ENCODE measurements around the gene GPBAR1. TPM values are rescaled to one million over a fixed set of nuclear protein-coding genes. Genes with fewer than 3 reads are reported as not detected.

The GPBAR1 gene
- total and polyA plus RNA-seq, 2 donors (not counting 1 experiment from before 2014, with no cell fraction given), result 0.66 to 0.81 TPM

- TF ChIP-seq EZH2 (IDR thresholded peaks at IDR 0.05; ENCODE audit: borderline replicate concordance, insufficient read depth, low read depth, low read length, poor library complexity, severe bottlenecking) (no peak), CTCF (IDR thresholded peaks at IDR 0.05) (no peak)
- Mint-ChIP-seq H3K27ac (peak overlapping the region; percentile 4), H3K27me3 (no peaks in the 10 kb centered on the region), H3K4me1 (peaks cover 35% of the 10 kb centered on the region), H3K9me3 (ENCODE audit: insufficient read depth) (no peaks in the 10 kb centered on the region), H3K4me3 (no peak overlapping the region)
- Histone ChIP-seq H3K79me2 (ENCODE audit: control insufficient read depth, insufficient read depth, low read length) (no peaks in the 10 kb centered on the region), H4K20me1 (ENCODE audit: control insufficient read depth, insufficient read depth, low read length, poor library complexity, severe bottlenecking) (peaks cover 52% of the 10 kb centered on the region), H3K4me2 (replicated peaks; ENCODE audit: low read depth, low read length, poor library complexity, severe bottlenecking) (no peak overlapping the region), H3K27ac (ENCODE audit: low read length in 2 of 2) (no peak overlapping the region), H3K27me3 (replicated peaks in 1 of 4; ENCODE audit: control extremely low read depth in 1 of 4, control insufficient read depth in 3 of 4, insufficient read depth in 4 of 4, low read length in 3 of 4) (no peaks in the 10 kb centered on the region), H3K4me3 (ENCODE audit: control extremely low read depth in 1 of 5, extremely low read depth in 1 of 5, insufficient read depth in 1 of 5, low read depth in 2 of 5, low read length in 4 of 5) (no peak overlapping the region), H3K36me3 (replicated peaks in 1 of 2; ENCODE audit: control extremely low read depth in 1 of 2, control insufficient read depth in 1 of 2, extremely low read depth in 1 of 2, insufficient read depth in 2 of 2, low read length in 1 of 2) (peaks cover 8 to 60% of the 10 kb centered on the region in 2 experiments), H3K9ac (ENCODE audit: low read length) (no peak overlapping the region), H2AFZ (ENCODE audit: insufficient read depth, low read depth, low read length, poor library complexity, severe bottlenecking) (no peak overlapping the region), H3K4me1 (ENCODE audit: control insufficient read depth in 2 of 2, insufficient read depth in 2 of 2, low read length in 2 of 2) (peaks cover 35 to 37% of the 10 kb centered on the region in 2 donors), H3K9me3 (ENCODE audit: control extremely low read depth in 1 of 3, control insufficient read depth in 2 of 3, insufficient read depth in 1 of 3, low read length in 2 of 3) (no peaks in the 10 kb centered on the region)
- ATAC-seq (ENCODE audit: low read depth) (no peak), DNase-seq (no peak)
- WGBS (ENCODE audit: insufficient coverage), result 58% methylated on average over 4 of the region's 6 CpGs
- CTCF ChIA-PET, result interaction anchor here (1.1 to 3.4 kb wide), 5 partner anchors 11 to 87 kb away, joined by 3 to 19 read pairs (median 5); partner anchors contain the start of genes AAMP and PNKD
- POLR2A ChIA-PET, result interaction anchor here (0.9 kb wide), 1 partner anchor 37 kb away, joined by 4 read pairs; no protein-coding TSS in a partner anchor
- intact Hi-C loops (cut with micrococcal nuclease), result no loop called here
These were observed 5.4 kb upstream of the GPBAR1 start for GRCh38 chr2:218255446-218255845.

- Mint-ChIP-seq H3K27me3 (no peaks in the 10 kb centered on the region), H3K4me1 (peaks cover 47% of the 10 kb centered on the region), H3K9me3 (ENCODE audit: insufficient read depth) (no peaks in the 10 kb centered on the region), H3K27ac (peak overlapping the region; percentile 98), H3K4me3 (peak overlapping the region; percentile 86)
- Histone ChIP-seq H3K27ac (ENCODE audit: low read length in 2 of 2) (peak overlapping the region; percentile 61 to 85), H3K9me3 (ENCODE audit: control extremely low read depth in 1 of 3, control insufficient read depth in 2 of 3, insufficient read depth in 1 of 3, low read length in 2 of 3) (no peaks in the 10 kb centered on the region), H4K20me1 (ENCODE audit: control insufficient read depth, insufficient read depth, low read length, poor library complexity, severe bottlenecking) (peaks cover 39% of the 10 kb centered on the region), H3K4me1 (ENCODE audit: control insufficient read depth in 2 of 2, insufficient read depth in 2 of 2, low read length in 2 of 2) (peaks cover 44 to 50% of the 10 kb centered on the region in 2 donors), H3K4me3 (ENCODE audit: control extremely low read depth in 1 of 5, extremely low read depth in 1 of 5, insufficient read depth in 1 of 5, low read depth in 2 of 5, low read length in 4 of 5) (no peak overlapping the region), H3K4me2 (replicated peaks; ENCODE audit: low read depth, low read length, poor library complexity, severe bottlenecking) (no peak overlapping the region), H3K9ac (ENCODE audit: low read length) (no peak overlapping the region), H3K36me3 (replicated peaks in 1 of 2; ENCODE audit: control extremely low read depth in 1 of 2, control insufficient read depth in 1 of 2, extremely low read depth in 1 of 2, insufficient read depth in 2 of 2, low read length in 1 of 2) (peaks cover 8 to 46% of the 10 kb centered on the region in 2 experiments), H3K79me2 (ENCODE audit: control insufficient read depth, insufficient read depth, low read length) (no peaks in the 10 kb centered on the region), H3K27me3 (replicated peaks in 1 of 4; ENCODE audit: control extremely low read depth in 1 of 4, control insufficient read depth in 3 of 4, insufficient read depth in 4 of 4, low read length in 3 of 4) (no peaks in the 10 kb centered on the region), H2AFZ (ENCODE audit: insufficient read depth, low read depth, low read length, poor library complexity, severe bottlenecking) (no peak overlapping the region)
- TF ChIP-seq CTCF (IDR thresholded peaks at IDR 0.05), result no peak
- TF ChIP-seq EZH2 (IDR thresholded peaks at IDR 0.05; ENCODE audit: borderline replicate concordance, insufficient read depth, low read depth, low read length, poor library complexity, severe bottlenecking), result no peak
- intact Hi-C loops (cut with micrococcal nuclease), result loop anchor here (1.0 kb wide), 5 partner anchors 14 to 87 kb away; partner anchors contain the start of genes AAMP, PNKD and TMBIM1
- 89% methylated on average over 10 of the region's 13 CpGs for WGBS (ENCODE audit: insufficient coverage)
- DNase-seq, result no peak
- POLR2A ChIA-PET, result interaction anchor here (0.8 to 1.3 kb wide), 3 partner anchors 13 to 110 kb away, joined by 3 to 6 read pairs (median 4); partner anchors contain the start of genes AAMP and PNKD
- no peak for ATAC-seq (ENCODE audit: low read depth)
- CTCF ChIA-PET, result interaction anchor here (0.6 to 3.4 kb wide), 26 partner anchors 8 to 145 kb away, joined by 3 to 19 read pairs (median 6); partner anchors contain the start of genes AAMP, CATIP, PNKD and TMBIM1
These were observed 4.0 kb upstream of the GPBAR1 start for GRCh38 chr2:218256612-218257350.
